HG02798 (cell line): ENCODE measurements around the gene ISCU.
"Not testable (repeated sequence)": the region's sequence is repeated elsewhere in the genome, so short reads cannot be mapped to it uniquely, and the experiment has no call there.

Source experiments
- ATAC-seq: cut with Tn5 transposase; IDR thresholded peaks from one replicate; pipeline ENCODE4 v1.9.1; 2021; ENCODE audit warnings: mild to moderate bottlenecking; ENCODE audit not compliant: unreplicated experiment, poor library complexity

ISCU gene

DNA sequence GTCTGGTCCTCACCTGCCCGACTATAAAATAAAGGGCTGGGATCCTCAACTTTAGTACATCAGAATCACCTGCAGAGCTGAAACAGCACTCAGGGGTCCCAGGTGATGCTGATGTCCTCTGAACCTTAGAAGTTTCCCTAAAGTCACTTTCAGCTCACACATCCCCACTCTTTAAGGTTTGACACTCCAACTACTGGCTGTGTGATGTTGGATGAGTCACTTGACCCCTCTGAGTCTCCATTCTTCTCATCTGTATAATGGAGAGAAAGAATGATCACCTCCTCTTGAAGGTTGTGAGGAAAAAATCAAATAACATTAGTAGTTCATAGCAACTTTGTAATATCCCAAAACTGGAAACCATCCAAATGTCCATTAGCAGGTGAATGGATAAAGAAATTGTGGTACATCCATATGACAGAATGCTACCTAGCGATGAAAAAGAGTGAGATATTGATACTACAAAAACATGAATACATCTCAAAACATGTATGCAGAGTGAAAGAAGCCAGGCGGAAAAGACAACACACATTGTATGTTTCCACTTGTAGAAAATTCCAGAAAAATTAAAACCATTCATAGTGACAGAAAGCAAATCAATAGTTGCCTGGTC, 22.2 kb downstream of the ISCU start:
- no peak for ATAC-seq

DNA sequence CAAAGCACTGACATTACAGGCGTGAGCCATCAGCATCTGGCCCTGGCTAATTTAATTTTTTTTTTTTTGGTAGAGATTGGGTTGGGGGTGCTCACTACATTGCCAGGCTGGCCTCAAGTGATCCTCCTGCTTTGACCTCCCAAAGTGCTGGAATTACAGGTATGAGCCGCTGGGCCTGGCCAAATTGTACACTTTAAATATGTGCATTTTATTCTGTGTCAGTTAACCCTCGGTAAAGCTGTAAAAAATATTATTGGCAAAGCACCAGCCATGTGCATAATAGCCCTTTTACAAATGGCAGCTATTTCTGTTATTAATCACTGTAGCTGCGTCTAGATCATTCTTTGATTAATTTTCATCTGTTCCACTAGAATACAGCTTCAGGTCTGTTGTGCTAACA, 23.5 kb downstream of the ISCU start:
- no peak for ATAC-seq

DNA sequence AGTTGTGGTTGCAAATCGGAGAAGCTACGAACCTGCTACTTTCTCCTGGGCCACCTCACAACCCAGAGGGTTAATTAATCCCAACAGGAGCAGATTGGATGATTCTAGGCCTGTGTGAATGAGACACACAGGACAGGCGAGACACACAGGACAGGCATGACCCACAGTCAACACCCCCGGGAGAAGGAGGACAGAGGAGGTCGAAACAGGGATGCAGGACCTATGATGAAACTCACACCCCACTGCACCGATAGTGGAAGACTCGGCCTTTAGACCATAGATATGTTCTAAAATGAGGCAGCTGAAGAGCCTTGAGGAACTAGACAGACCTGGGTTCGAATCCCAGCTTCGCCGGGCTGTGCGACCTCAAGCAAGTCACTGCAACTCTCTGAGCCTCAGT, 23.9 kb downstream of the ISCU start:
- ATAC-seq, result no peak

DNA sequence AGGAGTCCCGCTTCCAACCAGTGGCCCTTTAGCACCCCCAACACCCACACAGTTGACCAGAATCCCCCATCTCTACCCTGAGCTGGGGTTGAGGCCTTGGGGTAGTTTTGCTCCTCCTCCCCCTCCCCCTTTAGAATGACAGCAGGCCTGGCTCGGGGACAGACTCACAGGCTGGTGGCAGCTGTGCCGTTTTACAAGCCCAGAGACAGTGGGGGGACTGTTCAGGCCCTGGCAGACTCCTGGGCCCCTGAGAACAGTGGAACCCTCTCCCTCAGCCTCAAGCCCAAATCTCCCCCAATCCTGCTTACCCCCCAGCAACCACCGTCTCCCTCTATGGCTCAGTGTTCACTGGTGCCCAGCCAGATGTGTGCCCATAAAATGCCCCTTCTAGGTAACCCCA, 25.4 kb downstream of the ISCU start:
- no peak for ATAC-seq

DNA sequence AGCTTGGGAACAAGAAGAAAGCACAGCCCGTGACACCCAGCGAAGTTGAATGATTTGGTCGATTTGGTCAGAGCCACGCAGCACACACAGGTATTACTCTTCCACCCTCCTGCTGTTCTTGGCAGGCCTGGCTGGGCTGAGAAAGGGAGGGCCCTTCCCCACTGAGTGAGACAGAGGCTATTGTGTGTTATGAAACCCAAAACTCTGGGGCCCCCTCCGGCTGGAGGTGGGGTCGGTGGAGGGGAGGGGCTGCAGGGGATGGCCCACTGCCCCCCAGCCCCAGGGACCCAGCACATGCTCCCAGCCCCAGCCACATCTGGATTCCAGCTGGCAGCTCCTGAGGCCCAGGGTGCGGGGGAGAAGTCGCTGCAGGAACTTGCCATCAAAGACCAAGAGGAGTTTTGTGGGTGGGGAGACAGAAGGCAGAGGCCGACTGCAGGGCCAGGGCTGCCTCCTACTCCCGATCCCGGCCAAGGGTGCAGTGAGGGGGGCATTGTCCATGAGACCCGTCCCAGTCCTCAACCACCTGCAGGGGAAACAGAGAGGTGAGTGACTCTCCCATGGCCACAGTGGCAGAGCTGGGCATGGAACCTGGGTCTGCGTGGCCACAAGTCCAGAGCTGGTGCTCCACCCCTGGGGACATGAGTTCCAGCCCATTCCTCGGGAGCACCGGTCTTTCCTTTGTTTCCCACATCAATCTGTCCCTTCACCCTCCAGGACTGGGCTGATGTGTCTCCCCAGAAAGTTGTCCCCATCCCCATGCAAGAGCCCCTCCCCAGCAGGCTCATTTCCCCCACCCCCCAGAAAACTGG, 26.8 kb downstream of the ISCU start:
- no peak for ATAC-seq

DNA sequence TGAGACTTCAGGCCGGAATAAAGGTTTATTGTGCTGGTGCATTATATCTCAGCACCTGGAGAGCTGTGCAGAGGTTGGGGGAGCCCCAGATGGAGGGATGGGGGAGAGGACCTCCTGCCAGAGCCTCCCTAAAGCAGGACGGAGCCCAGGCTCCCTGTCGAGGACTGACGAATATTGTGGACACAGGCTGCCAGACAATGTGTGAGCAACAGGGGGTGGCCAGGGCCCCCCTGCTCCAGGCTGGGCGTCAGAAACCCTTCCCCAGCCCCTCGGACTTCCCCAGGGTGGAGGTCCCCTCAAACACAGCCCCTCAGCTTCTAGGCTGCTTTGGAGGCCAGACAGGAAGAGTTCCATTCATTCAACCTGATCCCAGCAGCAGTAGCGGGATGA, 27.4 kb downstream of the ISCU start:
- ATAC-seq, result no peak

DNA sequence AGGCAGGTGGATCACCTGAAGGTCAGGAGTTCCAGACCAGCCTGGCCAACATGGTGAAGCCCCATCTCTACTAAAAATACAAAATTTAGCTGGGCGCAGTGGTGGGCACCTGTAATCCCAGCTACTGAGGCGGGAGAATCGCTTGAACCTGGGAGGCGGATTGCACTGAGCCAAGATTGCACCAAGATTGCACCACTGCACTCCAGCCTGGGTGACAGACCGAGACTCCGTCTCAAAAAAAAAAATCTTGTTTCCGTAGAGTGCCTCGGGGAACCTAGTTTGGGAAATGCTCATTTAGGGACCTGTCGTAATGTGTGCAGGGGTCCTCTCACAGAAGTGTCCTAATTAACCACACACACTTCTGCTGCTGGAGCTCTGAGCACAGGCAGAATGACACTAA, 28.1 kb downstream of the ISCU start:
- not testable (repeated sequence) for ATAC-seq

DNA sequence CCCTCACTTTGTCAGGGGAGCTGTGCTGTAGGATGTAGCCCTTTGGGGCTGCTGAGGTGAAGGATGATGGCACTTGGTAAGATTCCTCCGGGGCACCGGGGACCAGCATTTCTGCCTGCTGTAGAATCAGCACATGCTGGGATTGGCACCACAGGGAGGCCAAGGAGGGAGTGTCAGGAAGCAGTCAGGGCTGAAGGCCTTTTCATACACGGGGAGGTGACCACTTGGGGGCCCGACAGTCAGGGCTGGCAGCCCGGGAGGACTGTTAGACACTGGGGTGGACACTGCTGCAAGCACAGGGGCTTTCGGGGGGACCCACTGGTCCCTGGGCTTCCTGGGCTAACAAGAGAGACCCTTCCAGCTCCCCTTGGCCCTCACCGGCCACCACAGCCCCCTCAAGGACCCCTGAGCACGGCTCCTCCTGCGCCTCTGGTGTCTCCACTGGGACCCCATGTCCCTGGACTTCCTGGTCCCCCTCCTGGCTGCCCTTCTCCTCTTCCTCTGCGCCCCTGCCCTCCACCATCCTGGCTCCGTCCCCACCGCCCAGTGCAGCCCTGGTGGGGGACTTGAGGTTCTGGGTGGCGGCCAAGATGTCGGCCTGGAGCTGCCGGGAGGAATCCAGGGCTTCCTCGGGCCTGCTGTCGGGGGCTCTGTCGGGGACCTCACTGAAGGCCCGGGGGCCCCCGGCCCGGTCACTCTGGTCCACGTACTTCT, 29.0 kb downstream of the ISCU start:
- ATAC-seq, result no peak

DNA sequence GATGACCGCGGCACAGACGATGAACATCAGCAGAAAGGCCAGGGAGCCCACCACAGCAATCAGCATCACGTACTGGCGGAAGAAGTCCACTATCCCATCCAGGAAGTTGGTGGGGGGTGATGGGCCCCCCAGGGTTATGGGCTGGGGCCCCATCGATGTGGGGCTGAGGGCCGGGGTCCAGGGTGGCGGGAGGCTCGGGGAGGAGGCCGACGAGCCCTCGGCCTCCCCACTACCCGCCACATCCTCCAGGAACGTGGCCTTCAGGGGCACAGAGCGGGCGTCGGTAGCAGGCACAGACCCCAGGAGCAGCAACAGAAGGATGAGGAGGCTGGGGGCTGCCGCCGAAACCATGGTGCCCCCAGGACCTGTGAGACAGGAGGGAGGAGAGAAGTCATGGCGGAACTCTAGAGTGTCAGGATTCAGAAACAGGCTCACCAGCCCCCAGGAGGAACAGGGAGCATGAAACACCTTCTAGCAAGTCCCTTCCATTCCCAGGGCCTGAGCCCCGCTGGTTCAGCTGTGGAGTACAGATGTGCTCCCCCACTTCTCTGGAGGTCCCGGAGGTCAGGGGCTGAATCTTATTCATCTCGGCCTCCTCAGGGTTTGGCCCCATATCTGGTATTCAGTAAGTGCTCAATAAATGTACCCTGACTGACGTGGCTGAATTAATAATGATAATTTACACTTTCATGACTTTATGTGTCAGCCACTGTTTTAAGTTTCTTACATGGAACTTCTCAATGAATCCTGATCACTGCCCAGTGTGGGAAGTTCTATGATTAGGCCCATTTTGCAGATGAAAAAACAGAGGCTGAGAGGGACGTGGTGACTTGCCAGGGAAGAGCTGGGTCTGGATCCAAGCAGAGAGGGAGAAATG, 29.9 kb downstream of the ISCU start:
- ATAC-seq, result no peak

DNA sequence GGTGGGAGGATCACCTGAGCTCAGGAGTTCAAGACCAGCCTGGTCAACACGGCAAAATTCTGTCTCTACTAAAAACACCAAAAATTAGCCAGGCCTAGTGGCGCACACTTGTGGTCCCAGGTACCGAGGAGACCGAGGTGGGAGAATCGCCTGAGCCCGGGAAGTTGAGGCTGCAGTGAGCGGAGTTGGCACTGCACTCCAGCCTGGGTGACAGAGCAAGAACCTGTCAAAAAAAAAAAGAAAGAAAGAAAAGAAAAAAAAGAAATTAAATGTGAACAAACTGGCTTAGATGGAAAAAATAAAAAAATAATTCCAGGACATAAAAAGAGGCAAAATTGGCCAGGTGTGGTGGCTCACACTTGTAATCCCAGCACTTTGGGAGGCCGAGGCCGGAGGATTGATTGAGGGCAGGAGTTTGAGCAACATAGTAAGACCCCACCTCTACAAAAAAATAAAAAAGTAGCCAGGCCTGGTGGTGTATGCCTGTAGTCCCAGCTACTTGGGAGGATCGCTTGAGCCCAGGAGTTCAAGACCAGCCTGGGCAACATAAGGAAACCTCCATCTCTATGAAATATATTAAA, 32.0 kb downstream of the ISCU start:
- no peak for ATAC-seq

DNA sequence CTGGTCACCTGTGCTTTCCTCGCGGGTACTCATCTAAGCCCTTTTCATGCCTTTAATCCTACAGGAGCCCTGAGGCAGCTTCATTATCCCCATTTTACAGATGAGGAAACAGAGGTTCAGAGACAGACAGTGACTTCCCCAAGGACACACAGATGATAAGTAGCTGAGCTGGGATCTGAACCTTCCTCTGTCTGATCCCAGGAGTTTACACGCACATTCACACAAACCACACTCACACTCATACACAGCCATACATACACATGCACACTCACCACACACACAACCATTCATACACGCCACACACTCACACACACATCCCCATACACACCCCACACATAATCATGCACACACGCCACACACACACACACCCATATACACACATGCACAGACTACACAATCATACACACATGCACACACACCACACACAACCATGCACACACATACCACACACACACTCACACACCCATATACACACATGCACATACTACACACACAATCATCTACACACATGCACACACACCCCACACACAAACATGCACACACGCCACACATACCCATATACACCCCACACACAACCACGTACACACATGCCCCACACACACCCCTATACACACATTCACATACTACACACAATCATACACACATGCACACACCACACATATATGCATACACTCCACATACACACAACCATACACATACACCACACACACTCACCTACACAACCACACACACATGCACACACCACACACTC, 32.7 kb downstream of the ISCU start:
- ATAC-seq, result no peak

DNA sequence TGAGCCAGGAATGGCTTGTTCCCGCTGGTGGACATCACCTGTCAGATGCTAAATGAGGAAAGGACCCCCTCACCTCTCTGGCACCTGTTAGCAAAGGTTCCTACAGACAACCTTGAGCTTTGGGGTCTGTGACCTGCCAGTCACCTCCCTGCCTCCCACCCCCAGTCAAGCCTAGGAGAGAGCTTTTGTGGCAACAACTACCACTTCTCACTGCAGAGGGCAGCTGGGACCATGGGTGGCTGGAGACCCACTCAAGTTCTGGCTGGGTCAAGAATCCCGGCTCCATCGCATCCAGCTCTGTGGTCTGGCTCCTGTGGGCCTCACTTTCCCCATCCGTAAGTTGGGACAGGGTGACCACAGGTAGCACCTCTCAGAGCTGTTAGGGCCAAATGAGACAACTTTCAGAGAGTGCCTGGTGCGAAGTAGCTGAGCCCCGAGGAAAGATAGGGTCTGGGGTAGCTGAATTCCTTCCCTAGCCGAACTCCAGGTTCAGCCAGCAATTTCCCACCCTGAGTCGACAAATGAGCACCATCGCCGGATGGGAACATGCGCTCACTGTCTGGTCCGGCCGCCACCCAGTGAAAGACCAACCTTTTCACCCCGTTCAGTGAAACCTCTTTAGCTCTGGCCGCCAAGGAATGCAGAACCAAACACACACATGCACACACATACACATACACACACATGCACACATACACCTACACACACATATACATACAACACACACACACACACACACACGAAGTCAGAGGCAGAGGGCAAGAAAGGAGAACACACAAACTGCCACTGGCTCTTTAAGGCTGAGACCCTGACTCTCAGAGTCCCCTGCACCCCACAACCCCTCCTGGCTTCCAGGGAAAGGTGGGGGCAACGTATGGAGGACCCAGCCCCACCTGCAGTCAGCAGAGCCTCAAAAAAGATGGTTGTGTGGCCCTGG, 33.6 kb downstream of the ISCU start:
- ATAC-seq, result no peak

DNA sequence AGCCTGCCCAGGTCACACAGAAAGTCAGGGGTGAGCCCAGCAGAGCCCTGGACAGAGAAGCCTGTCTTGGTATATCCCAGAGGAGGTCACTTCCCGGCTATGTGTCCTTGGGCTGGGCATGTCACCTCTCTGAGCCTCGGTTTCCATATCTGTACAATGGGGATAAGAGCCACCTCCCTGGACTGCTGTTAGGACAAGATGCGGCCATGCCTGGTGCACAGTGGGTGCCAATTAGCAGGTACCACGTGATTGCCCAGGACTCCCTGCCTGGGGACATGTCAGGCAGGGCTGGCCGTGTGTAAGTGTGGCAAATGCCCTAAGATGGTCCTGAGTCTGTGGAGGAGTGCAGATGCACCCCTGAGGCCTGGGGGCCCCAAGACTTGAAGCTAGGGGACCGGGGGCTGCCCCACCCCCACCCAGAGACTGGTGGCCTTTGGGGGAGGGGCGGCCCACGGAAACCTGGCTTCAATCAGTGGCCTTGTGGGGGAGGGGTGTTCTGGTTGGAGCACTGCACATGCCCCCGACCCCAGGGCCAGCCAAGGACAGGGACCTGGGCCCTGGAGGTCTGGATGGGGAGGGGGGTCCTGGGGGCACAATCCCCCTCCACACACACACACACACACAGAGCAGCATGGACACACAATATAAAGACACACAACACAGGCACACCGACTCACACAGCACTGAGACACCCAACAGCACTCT, 34.6 kb downstream of the ISCU start:
- ATAC-seq, result no peak

DNA sequence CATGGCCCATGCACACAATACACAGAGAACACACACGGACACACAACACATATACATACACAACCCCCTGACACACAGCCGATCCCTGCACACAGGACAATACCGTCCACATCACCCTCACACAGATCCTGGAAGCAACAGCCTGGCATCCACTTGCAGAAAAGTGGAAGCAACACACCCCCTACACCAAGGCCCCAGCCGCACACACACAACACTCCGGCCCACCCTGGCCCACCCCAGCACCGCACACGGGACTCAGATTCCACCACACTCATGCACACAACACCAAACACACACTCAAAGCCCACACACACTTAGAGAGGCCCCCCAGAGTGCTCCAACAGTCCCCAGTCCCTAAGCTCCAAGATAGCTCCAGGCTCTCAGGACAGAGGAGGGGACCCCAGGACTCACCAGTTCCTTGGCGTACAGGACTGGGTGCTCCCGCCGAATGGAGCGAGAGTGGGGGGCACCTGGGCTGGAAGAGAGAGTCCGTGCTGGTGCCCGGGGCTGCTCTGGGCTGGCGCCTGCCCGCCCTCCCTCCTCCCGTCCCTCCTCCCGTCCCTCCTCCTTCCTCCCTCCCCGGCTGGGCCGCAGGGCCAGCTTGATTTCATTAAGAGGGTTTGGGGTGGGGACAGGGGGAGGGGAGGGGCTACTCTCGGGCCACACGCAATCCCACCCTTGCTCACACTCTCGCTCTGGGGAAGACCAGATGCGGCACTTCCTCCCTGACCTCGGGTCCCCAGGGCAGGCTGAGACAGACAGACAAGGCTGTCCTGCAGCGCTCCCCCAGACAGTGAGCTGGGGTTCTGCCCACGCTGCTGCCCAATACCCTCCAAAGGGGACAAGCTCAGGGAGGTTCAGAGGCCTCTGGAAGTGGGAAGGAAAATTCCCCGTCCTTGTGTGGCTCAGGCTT, 35.4 kb downstream of the ISCU start, which contains the start of gene TMEM119:
TSS of gene TMEM119 (minus strand) at position 526 of the 913 bp plus-strand sequence. CDS start 5,701 bp downstream, outside the sequence.
- no peak for ATAC-seq

DNA sequence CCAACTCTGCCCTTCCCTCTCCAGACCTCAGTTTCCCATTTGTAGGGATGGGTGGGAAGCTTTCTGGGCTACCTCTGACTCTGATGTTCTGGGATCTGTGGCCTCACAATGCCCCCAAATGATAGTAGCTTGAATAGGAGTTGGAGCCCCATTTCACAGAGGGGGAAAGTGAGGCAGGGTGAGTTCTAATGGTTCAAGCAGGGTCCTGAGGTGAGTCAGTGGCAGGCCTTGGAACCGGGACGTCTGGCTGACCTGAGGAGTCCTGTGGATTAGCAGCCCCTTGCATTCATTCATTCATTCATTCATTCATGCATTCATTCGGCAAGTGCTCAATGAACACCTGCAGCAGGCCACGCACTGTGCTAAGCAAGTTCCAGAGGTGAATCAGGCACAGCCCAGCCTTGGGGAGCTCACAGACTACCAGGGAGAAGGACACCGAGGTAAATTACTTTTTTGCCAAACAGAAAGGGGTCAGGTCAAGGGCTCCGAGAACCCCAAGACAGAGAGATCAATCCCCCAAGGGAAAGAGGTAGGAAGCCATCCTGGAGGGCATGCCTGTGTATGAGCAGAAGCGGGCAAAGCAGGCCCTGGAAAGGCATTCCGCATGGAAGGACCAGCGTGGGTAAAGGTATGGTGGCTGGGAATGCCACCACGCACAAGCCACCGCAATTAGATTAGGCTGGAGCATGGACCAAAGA, 36.3 kb downstream of the ISCU start:
- no peak for ATAC-seq

DNA sequence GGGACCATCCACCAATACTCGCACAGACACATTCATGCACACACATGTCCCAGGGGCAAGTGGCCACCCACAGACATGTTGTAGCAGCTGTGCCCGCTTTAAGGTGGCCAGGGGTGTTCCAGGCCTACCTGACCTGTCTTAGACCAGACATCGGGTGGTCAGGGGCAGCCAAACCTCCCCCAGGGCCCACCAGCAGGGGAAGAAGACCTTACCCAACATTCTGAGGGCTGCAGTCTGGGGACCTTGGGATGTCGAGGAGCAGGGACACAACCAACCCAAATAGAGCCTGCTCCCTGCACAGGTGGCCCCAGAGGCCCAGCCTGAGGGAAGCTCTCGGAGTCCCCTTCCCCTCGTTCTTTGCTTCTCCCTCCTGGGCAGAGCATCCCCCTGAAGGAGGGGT, 37.1 kb downstream of the ISCU start:
- ATAC-seq, result no peak
